HCT116 (cell line): ENCODE measurements around the gene ZNF79. TPM values are rescaled to one million over a fixed set of nuclear protein-coding genes. Genes with fewer than 3 reads are reported as not detected.

Source experiments
- ATAC-seq: fragments of 200-7000 bp; cut with Tn5 transposase; 2 replicates; pipeline ENCODE4 v1.9.1; 2020; ENCODE audit warnings: mild to moderate bottlenecking, moderate library complexity
- BruUV-seq: library from RNA; stranded (reverse); fragments of 400-500 nt; replicated peaks from 2 replicates; lab custom pipeline; 2021; lab: Mats Ljungman, UMichigan
- CTCF ChIA-PET: fragments of 300-600 bp; sonication (Branson Sonifier 250); formaldehyde crosslinking; loops from one replicate; lab custom pipeline; 2021; ENCODE audit warnings: antibody characterized with exemption; lab: Charles Lee
- POLR2A ChIA-PET: fragments of 300-600, 350-600 bp; sonication (Branson Sonifier 250); formaldehyde crosslinking; loops from one replicate; lab custom pipeline; 2021; ENCODE audit warnings: antibody characterized with exemption; lab: Charles Lee
- RAD21 ChIA-PET, 2 experiments: fragments of 300-600 bp; sonication (Branson Sonifier 250); formaldehyde crosslinking; loops; one replicate each; lab custom pipeline; 2023; ENCODE audit warnings: low total read pairs in 2 of 2; ENCODE audit not compliant: uncharacterized antibody in 2 of 2, unreplicated experiment in 2 of 2, low non-redundant PET in 1 of 2; lab: Charles Lee
- DNase-seq: peaks from one replicate; pipeline ENCODE4 v3.0.0-alpha.2; 2010; ENCODE audit warnings: low read depth, low spot score
- H2AFZ ChIP-seq: fragments of 200-600 bp; shearing (Covaris generic), sonication (generic); 2 replicates; pipeline ENCODE4 v1.6.1; 2017; ENCODE audit warnings: low read depth, mixed run types, mixed read lengths, antibody characterized with exemption, low read length; ENCODE audit not compliant: poor library complexity, severe bottlenecking
- H3K27ac ChIP-seq: 2 replicates; pipeline ENCODE4 v1.5.1; 2012; ENCODE audit warnings: low read depth, low read length
- H3K27me3 ChIP-seq: fragments of 200-600 bp; sonication (generic); 2 replicates; pipeline ENCODE4 v1.6.1; 2016; ENCODE audit warnings: mixed run types, low read length, mixed read lengths; ENCODE audit not compliant: insufficient read depth
- H3K36me3 ChIP-seq, 2 experiments: fragments of 200-500 bp in 1 of 2; fragments of 200-600 bp in 1 of 2; sonication (Bioruptor generic) in 1 of 2; sonication (generic) in 1 of 2; 2 replicates each; pipeline versions ENCODE4 v1.5.1 to v1.6.1; 2014 to 2016; ENCODE audit warnings: low read length in 2 of 2, inconsistent platforms in 1 of 2, mixed read lengths in 1 of 2, mixed run types in 1 of 2; ENCODE audit not compliant: insufficient read depth in 2 of 2, control insufficient read depth in 1 of 2
- H3K4me1 ChIP-seq, 2 experiments: fragments of 200-600 bp in 1 of 2; sonication (generic) in 1 of 2; 2 replicates each; pipeline versions ENCODE4 v1.5.1 to v1.6.1; 2012 to 2017; ENCODE audit warnings: low read length in 2 of 2, inconsistent platforms in 1 of 2, mild to moderate bottlenecking in 1 of 2, mixed read lengths in 1 of 2, mixed run types in 1 of 2, moderate library complexity in 1 of 2; ENCODE audit not compliant: insufficient read depth in 2 of 2, control insufficient read depth in 1 of 2
- H3K4me2 ChIP-seq: fragments of 200-600 bp; sonication (generic); 2 replicates; pipeline ENCODE4 v1.6.1; 2017; ENCODE audit warnings: mixed run types, low read length, mixed read lengths
- H3K4me3 ChIP-seq, 2 experiments: fragments of 200-600 bp in 1 of 2; sonication (generic) in 1 of 2; replicated peaks in 1 of 2; 2 replicates each; pipeline ENCODE4 v1.5.1; 2011 to 2016; ENCODE audit warnings: low read length in 2 of 2, control low read depth in 1 of 2, low read depth in 1 of 2, mild to moderate bottlenecking in 1 of 2, mixed read lengths in 1 of 2, mixed run types in 1 of 2
- H3K79me2 ChIP-seq: fragments of 200-600 bp; sonication (generic); 2 replicates; pipeline ENCODE4 v1.6.1; 2017; ENCODE audit warnings: mild to moderate bottlenecking, mixed run types, low read length, moderate library complexity, mixed read lengths; ENCODE audit not compliant: insufficient read depth
- H3K9ac ChIP-seq: fragments of 200-600 bp; sonication (generic); 2 replicates; pipeline ENCODE4 v1.6.1; 2016; ENCODE audit warnings: low read length, mixed read lengths
- H3K9me2 ChIP-seq: fragments of 200-600 bp; sonication (generic), shearing (Covaris generic); 2 replicates; pipeline ENCODE4 v1.6.1; 2017; ENCODE audit warnings: mixed run types, mild to moderate bottlenecking, moderate library complexity; ENCODE audit not compliant: insufficient read depth
- H3K9me3 ChIP-seq, 2 experiments: fragments of 200-500 bp in 1 of 2; fragments of 200-600 bp in 1 of 2; sonication (Bioruptor generic) in 1 of 2; sonication (generic) in 1 of 2; 2 replicates each; pipeline ENCODE4 v1.6.1; 2014 to 2017; ENCODE audit warnings: low read length in 2 of 2, mixed read lengths in 2 of 2, inconsistent platforms in 1 of 2, low read depth in 1 of 2, mild to moderate bottlenecking in 1 of 2, mixed run types in 1 of 2, moderate library complexity in 1 of 2; ENCODE audit not compliant: control insufficient read depth in 1 of 2, insufficient read depth in 1 of 2
- H4K20me1 ChIP-seq: fragments of 200-600 bp; sonication (generic), shearing (Covaris generic); 2 replicates; pipeline ENCODE4 v1.6.1; 2017; ENCODE audit warnings: mixed run types, mild to moderate bottlenecking, moderate library complexity; ENCODE audit not compliant: insufficient read depth
- ATF3 ChIP-seq: IDR thresholded peaks from 2 replicates; pipeline ENCODE4 v1.6.1; 2012
- CBX3 ChIP-seq: IDR thresholded peaks from 2 replicates; pipeline ENCODE4 v1.6.1; 2012; ENCODE audit warnings: low read depth
- CEBPB ChIP-seq: IDR thresholded peaks from 2 replicates; pipeline ENCODE4 v1.6.1; 2012; ENCODE audit warnings: low read depth
- CTCF ChIP-seq, 3 experiments: fragments of 200-600 bp in 1 of 3; sonication (generic) in 1 of 3; IDR thresholded peaks in 2 of 3; conservative IDR thresholded peaks in 1 of 3; 2 replicates each; pipeline ENCODE4 v1.5.1; 2012 to 2017; ENCODE audit warnings: low read depth in 2 of 3, low read length in 2 of 3, antibody characterized with exemption in 1 of 3, borderline replicate concordance in 1 of 3, control low read depth in 1 of 3, mild to moderate bottlenecking in 1 of 3, mixed read lengths in 1 of 3, mixed run types in 1 of 3, moderate library complexity in 1 of 3; ENCODE audit not compliant: insufficient read depth in 1 of 3
- EGR1 ChIP-seq: IDR thresholded peaks from 2 replicates; pipeline ENCODE4 v1.6.1; 2012; ENCODE audit warnings: low read depth
- ELF1 ChIP-seq: IDR thresholded peaks from 2 replicates; pipeline ENCODE4 v1.6.1; 2012; ENCODE audit warnings: low read depth, borderline replicate concordance
- EZH2 ChIP-seq: fragments of 200-600 bp; sonication (generic); IDR thresholded peaks from 2 replicates; pipeline ENCODE4 v1.6.1; 2017; ENCODE audit warnings: antibody characterized with exemption, mixed run types
- EZH2phosphoT487 ChIP-seq: fragments of 200-600 bp; IDR thresholded peaks from 2 replicates; pipeline ENCODE4 v1.6.1; 2018; ENCODE audit warnings: antibody characterized with exemption, borderline replicate concordance
- MAX ChIP-seq: IDR thresholded peaks from 2 replicates; pipeline ENCODE4 v1.6.1; 2012
- POLR2A ChIP-seq: IDR thresholded peaks from 2 replicates; pipeline ENCODE4 v1.7.0; 2011; ENCODE audit warnings: borderline replicate concordance; ENCODE audit not compliant: insufficient read depth, insufficient read length; ENCODE audit errors: extremely low read depth
- POLR2AphosphoS5 ChIP-seq: IDR thresholded peaks from 2 replicates; pipeline ENCODE4 v1.6.1; 2011; ENCODE audit warnings: mild to moderate bottlenecking, low read depth, low read length, moderate library complexity
- RAD21 ChIP-seq: IDR thresholded peaks from 2 replicates; pipeline ENCODE4 v1.6.1; 2012; ENCODE audit warnings: low read depth, mild to moderate bottlenecking
- SIN3A ChIP-seq: IDR thresholded peaks from 2 replicates; pipeline ENCODE4 v1.6.1; 2012; ENCODE audit warnings: low read depth
- SP1 ChIP-seq: IDR thresholded peaks from 2 replicates; pipeline ENCODE4 v1.6.1; 2012; ENCODE audit warnings: low read depth
- SRF ChIP-seq: IDR thresholded peaks from 2 replicates; pipeline ENCODE4 v1.6.1; 2012; ENCODE audit warnings: low read depth
- YY1 ChIP-seq: IDR thresholded peaks from 2 replicates; pipeline ENCODE4 v1.6.1; 2011; ENCODE audit warnings: low read length, low read depth, moderate library complexity, mild to moderate bottlenecking; ENCODE audit not compliant: insufficient replicate concordance; ENCODE audit errors: extremely low read depth
- ZBTB33 ChIP-seq: IDR thresholded peaks from 2 replicates; pipeline ENCODE4 v1.6.1; 2011; ENCODE audit warnings: mild to moderate bottlenecking, low read length, moderate library complexity; ENCODE audit not compliant: insufficient replicate concordance; ENCODE audit errors: extremely low read depth
- ZFX ChIP-seq: fragments of 450-650 bp; IDR thresholded peaks from 2 replicates; pipeline ENCODE4 v1.6.1; 2017
- intact Hi-C: fragments of 100-400 bp; cut with micrococcal nuclease; formaldehyde crosslinking; loops from 2 replicates; pipeline ENCODE4 v1.10.0; 2022
- total RNA-seq: library from RNA; stranded (reverse); gene quantifications from one replicate; pipeline ENCODE4 v1.2.1, GENCODE V29; 2021; ENCODE audit not compliant: unreplicated experiment

The ZNF79 gene
- total RNA-seq, 1 experiment from 2014 or later: 5.3 TPM

- Histone ChIP-seq H3K36me3 (no peaks in the 10 kb centered on the region; a peak in 1 of 4 replicates), H4K20me1 (no peaks in the 10 kb centered on the region), H3K4me1 (peaks cover 3 to 34% of the 10 kb centered on the region in 2 experiments; a peak in 3 of 4 replicates), H3K4me3 (peak overlapping the region; percentile 98 to 99), H3K9me2 (no peaks in the 10 kb centered on the region), H3K9ac (peak overlapping the region; percentile 86), H3K79me2 (peaks cover 46% of the 10 kb centered on the region), H3K27ac (peak overlapping the region; percentile 92), H3K27me3 (no peaks in the 10 kb centered on the region), H2AFZ (peak overlapping the region; percentile 63), H3K4me2 (peak overlapping the region; percentile 97), H3K9me3 (no peaks in the 10 kb centered on the region)
- ChIA-PET RAD21 (no interaction called here), CTCF (interaction anchor here (1.0 to 1.6 kb wide), 3 partner anchors 11 to 483 kb away, joined by 3 to 4 read pairs (median 3); partner anchors contain the start of gene SLC2A8), POLR2A (interaction anchor here (1.0 to 2.0 kb wide), 5 partner anchors 8 to 27 kb away, joined by 3 to 9 read pairs (median 5); partner anchors contain the start of gene SLC2A8)
- intact Hi-C loops: no loop called here
- TSS peak; percentile 83 for BruUV-seq
- TF ChIP-seq SRF (no peak), SIN3A (no peak), EZH2 (no peak), YY1 (no peak), CTCF (IDR thresholded peaks at IDR 0.05 in 2 of 3, conservative IDR thresholded peaks at IDR 0.05 in 1 of 3; ENCODE audit: borderline replicate concordance in 1 of 3, insufficient read depth in 1 of 3, low read depth in 2 of 3, low read length in 2 of 3) (no peak), MAX (no peak), EZH2phosphoT487 (no peak), ELF1 (no peak), SP1 (no peak), ATF3 (no peak), POLR2A (no peak), ZFX (no peak), ZBTB33 (no peak), CBX3 (no peak), POLR2AphosphoS5 (no peak), RAD21 (no peak), CEBPB (no peak), EGR1 (no peak)
- no peak for DNase-seq
- ATAC-seq: no peak
Measured at GRCh38 chr9:127423476-127423933, 677 bp upstream of the ZNF79 start.
